Measurements from ENCODE around the gene ME3. TPM values are rescaled to one million over a fixed set of nuclear protein-coding genes. Genes with fewer than 3 reads are reported as not detected.

The ME3 gene
- total and polyA plus RNA-seq, 4 donors = 1.4 to 7.2 (median 2.3) TPM

- TF ChIP-seq FOXA1 (IDR thresholded peaks at IDR 0.05) (no peak), TAF1 (conservative IDR thresholded peaks at IDR 0.05) (no peak), SP1 (IDR thresholded peaks at IDR 0.05) (no peak)
- WGBS = 92% methylated on average over 3 of the region's 3 CpGs
- no peak for DNase-seq (ENCODE audit: low spot score)
- Histone ChIP-seq H3K4me3 (ENCODE audit: low read depth in 1 of 3, low read length in 3 of 3) (no peak overlapping the region), H3K27me3 (ENCODE audit: control insufficient read depth in 4 of 4, insufficient read depth in 4 of 4, low read length in 3 of 4) (no peaks in the 10 kb centered on the region), H3K9ac (ENCODE audit: low read depth in 1 of 2, low read length in 2 of 2) (no peak overlapping the region), H3K27ac (ENCODE audit: low read depth in 1 of 2, low read length in 2 of 2) (peak overlapping the region in 1 of 2 donors; percentile 6), H3K36me3 (ENCODE audit: control insufficient read depth in 4 of 4, insufficient read depth in 3 of 4, low read depth in 1 of 4, low read length in 3 of 4) (no peaks in the 10 kb centered on the region), H3K4me1 (ENCODE audit: control insufficient read depth in 4 of 4, insufficient read depth in 4 of 4, low read length in 3 of 4) (no peaks in the 10 kb centered on the region), H3K9me3 (ENCODE audit: control insufficient read depth in 4 of 4, low read length in 3 of 4) (no peaks in the 10 kb centered on the region)
Measured at GRCh38 chr11:86475027-86475426, 197.4 kb downstream of the ME3 start.

- no peak for TF ChIP-seq REST (IDR thresholded peaks at IDR 0.05)
- TF ChIP-seq RXRA (IDR thresholded peaks at IDR 0.05) = peak; percentile 4 to 16
- TF ChIP-seq NR2F2 (IDR thresholded peaks at IDR 0.05) = peak; percentile 100
- peak in 1 of 2 donors; percentile 14 for TF ChIP-seq GABPA (IDR thresholded peaks at IDR 0.05 in 1 of 2, conservative IDR thresholded peaks at IDR 0.05 in 1 of 2)
- H3K9ac ChIP-seq (ENCODE audit: low read depth in 1 of 2, low read length in 2 of 2) = no peak overlapping the region
- H3K36me3 ChIP-seq (ENCODE audit: control insufficient read depth in 4 of 4, insufficient read depth in 3 of 4, low read depth in 1 of 4, low read length in 3 of 4) = no peaks in the 10 kb centered on the region
- WGBS = 78% methylated on average over 10 of the region's 10 CpGs
- no peaks in the 10 kb centered on the region for H3K4me1 ChIP-seq (ENCODE audit: control insufficient read depth in 4 of 4, insufficient read depth in 4 of 4, low read length in 3 of 4)
- H3K9me3 ChIP-seq (ENCODE audit: control insufficient read depth in 4 of 4, low read length in 3 of 4) = no peaks in the 10 kb centered on the region
- no peak for DNase-seq (ENCODE audit: low spot score)
- H3K4me3 ChIP-seq (ENCODE audit: low read depth in 1 of 3, low read length in 3 of 3) = no peak overlapping the region
- peak overlapping the region; percentile 1 to 36 for H3K27ac ChIP-seq (ENCODE audit: low read depth in 1 of 2, low read length in 2 of 2)
- H3K27me3 ChIP-seq (ENCODE audit: control insufficient read depth in 4 of 4, insufficient read depth in 4 of 4, low read length in 3 of 4) = no peaks in the 10 kb centered on the region
Measured at GRCh38 chr11:86473991-86474833, 198.2 kb downstream of the ME3 start.

- Histone ChIP-seq H3K4me1 (ENCODE audit: control insufficient read depth in 4 of 4, insufficient read depth in 4 of 4, low read length in 3 of 4) (no peaks in the 10 kb centered on the region), H3K9ac (ENCODE audit: low read depth in 1 of 2, low read length in 2 of 2) (no peak overlapping the region), H3K27me3 (ENCODE audit: control insufficient read depth in 4 of 4, insufficient read depth in 4 of 4, low read length in 3 of 4) (no peaks in the 10 kb centered on the region), H3K9me3 (ENCODE audit: control insufficient read depth in 4 of 4, low read length in 3 of 4) (no peaks in the 10 kb centered on the region), H3K4me3 (ENCODE audit: low read depth in 1 of 3, low read length in 3 of 3) (no peak overlapping the region), H3K36me3 (ENCODE audit: control insufficient read depth in 4 of 4, insufficient read depth in 3 of 4, low read depth in 1 of 4, low read length in 3 of 4) (no peaks in the 10 kb centered on the region), H3K27ac (ENCODE audit: low read depth in 1 of 2, low read length in 2 of 2) (no peak overlapping the region)
- 83% methylated on average over 5 of the region's 5 CpGs for WGBS
- no peak for DNase-seq (ENCODE audit: low spot score)
- TF ChIP-seq SP1 (IDR thresholded peaks at IDR 0.05) = peak; percentile 18
- TF ChIP-seq HNF4G (IDR thresholded peaks at IDR 0.05) = no peak
- no peak for TF ChIP-seq RXRA (IDR thresholded peaks at IDR 0.05)
- TF ChIP-seq JUND (IDR thresholded peaks at IDR 0.05) = no peak
- peak; percentile 69 for TF ChIP-seq NR2F2 (IDR thresholded peaks at IDR 0.05)
- no peak for TF ChIP-seq YY1 (IDR thresholded peaks at IDR 0.05)
- TF ChIP-seq REST (IDR thresholded peaks at IDR 0.05) = peak; percentile 75
- TF ChIP-seq ATF3 (IDR thresholded peaks at IDR 0.05) = no peak
- TF ChIP-seq FOXA1 (IDR thresholded peaks at IDR 0.05) = no peak
- TF ChIP-seq HNF4A (conservative IDR thresholded peaks at IDR 0.05) = no peak
- TF ChIP-seq TAF1 (conservative IDR thresholded peaks at IDR 0.05) = no peak
- no peak for TF ChIP-seq MAX (IDR thresholded peaks at IDR 0.05)
- no peak for TF ChIP-seq FOXA2 (IDR thresholded peaks at IDR 0.05)
- no peak for TF ChIP-seq GABPA (IDR thresholded peaks at IDR 0.05 in 1 of 2, conservative IDR thresholded peaks at IDR 0.05 in 1 of 2)
- TF ChIP-seq RAD21 (IDR thresholded peaks at IDR 0.05) = no peak
Measured at GRCh38 chr11:86469491-86470388, 202.7 kb downstream of the ME3 start.

All from liver (tissue), 9 donors.